HG03108 (cell line): ENCODE measurements around the gene SMAD6.
A peak's percentile ranks its signal among the peaks of the same experiment; 100 is the strongest.

Experiments
- ATAC-seq: cut with Tn5 transposase; IDR thresholded peaks from one replicate; pipeline ENCODE4 v1.9.1; 2021; ENCODE audit warnings: moderate library complexity; ENCODE audit not compliant: unreplicated experiment

The SMAD6 gene

GRCh38 chr15:66702787-66703539 is 927 bp downstream of the SMAD6 start:
- ATAC-seq: no peak

DNA sequence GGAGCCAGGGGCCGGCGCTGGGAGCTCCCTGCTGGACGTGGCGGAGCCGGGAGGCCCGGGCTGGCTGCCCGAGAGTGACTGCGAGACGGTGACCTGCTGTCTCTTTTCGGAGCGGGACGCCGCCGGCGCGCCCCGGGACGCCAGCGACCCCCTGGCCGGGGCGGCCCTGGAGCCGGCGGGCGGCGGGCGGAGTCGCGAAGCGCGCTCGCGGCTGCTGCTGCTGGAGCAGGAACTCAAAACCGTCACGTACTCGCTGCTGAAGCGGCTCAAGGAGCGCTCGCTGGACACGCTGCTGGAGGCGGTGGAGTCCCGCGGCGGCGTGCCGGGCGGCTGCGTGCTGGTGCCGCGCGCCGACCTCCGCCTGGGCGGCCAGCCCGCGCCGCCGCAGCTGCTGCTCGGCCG is 1.5 kb downstream of the SMAD6 start:
- ATAC-seq: no peak

GRCh38 chr15:66704019-66704802 is 2.2 kb downstream of the SMAD6 start:
- no peak for ATAC-seq

DNA sequence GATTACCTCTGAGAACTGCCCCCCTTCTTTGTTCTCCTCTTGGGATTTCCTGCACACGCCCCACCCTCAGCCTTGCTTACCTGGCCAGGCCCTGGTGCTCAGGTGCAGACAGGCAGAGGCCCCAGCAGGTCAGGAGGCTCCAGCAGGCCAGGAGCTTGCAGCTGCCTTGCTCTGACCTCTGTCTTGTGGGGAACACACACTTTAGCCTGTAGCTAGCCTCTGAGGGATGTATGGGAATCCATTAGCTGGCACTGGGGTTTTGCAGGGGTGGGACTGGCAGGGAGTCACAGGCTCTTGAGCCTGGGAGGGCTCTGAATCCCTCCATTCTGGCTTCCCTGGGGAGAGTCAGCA is 2.7 kb downstream of the SMAD6 start:
- no peak for ATAC-seq

DNA sequence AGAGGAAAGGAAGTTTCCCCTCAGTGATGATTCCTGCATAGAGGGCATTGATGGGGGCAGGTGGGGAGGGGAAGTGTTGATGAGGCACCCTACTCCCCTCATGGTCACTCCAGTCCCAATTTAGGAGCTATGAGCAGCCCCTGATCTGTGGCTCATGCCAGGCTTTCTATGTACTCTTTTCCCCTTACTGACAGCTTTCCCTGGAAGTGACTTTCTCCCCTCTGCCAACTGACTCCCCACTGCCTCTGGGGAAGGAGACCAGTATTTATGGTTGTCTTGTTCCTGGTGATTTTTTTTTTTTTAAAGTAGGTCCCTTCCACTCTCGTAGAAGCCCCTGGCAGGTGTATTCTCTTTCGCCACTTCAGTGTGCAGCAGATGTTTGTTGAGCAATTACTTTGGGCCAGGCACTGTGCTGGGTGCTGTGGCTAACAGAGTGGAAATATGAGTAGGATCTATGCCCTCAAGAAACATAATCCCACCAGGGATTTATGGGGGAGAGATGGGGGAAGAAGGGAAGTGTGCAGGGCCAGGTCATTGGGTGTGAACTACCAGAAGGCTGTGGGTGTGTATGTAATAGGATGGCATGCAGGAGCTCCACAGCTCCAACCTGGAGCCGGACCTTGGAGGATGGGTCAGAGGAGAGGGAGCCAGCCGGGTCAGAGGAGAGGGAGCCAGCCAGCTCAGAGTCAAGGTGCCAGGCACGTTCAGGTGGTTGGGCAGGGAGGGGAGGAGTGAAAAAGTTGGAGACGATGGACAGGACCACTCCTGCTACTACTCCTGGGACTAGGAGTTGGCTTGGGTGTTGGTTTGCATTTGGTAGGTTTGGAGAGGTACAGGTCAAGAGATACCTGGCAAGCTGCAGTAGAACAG is 3.5 kb downstream of the SMAD6 start:
- ATAC-seq: no peak

DNA sequence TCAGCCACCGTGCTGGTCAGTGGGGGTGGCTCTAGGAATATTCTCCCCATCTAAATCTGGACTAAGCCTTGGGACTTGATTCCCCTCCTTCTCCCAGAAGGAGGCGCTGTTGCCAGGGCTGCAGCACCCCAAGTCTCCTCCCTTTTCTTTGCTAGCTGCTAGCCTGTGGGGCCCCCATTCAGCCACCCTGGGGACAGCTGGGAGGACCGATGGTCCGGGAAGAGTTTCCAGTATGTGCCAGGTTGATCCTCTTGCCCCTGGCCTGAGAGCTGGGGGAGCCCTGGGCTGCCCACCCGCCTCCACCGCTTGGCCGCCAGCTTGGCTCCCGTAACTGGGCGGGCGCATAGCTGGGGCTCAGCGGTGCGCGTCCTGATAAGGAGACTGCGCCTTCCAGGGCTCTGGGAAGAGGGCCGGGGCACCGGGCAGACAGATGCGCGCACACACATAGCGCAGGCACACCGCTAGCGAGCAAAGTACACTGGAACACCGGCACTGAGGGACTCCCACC is 4.2 kb downstream of the SMAD6 start:
- no peak for ATAC-seq

- no peak for ATAC-seq
Measured at GRCh38 chr15:66706840-66707239, 4.8 kb downstream of the SMAD6 start.

GRCh38 chr15:66707310-66708082 is 5.5 kb downstream of the SMAD6 start:
- no peak for ATAC-seq

DNA sequence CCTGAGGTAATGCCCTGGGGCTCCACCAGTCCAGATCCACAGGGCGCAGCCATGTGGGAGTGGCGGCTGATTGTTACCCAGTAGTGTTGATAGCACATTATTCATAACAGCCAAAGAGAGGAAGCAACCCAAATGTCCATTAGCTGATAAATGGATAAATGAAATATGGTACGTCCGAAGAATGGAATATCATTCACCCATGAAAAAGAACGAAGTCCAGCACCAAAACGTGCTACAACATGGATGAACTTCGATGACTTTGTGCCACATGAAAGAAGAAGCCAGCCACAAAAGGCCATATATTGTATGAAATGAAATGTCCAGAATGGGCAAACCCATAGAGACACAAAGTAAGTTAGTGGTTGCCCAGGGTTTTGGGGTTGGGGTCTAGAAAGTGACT is 6.4 kb downstream of the SMAD6 start:
- no peak for ATAC-seq

GRCh38 chr15:66709884-66710283 is 7.8 kb downstream of the SMAD6 start:
- ATAC-seq: no peak

GRCh38 chr15:66711260-66711659 is 9.2 kb downstream of the SMAD6 start:
- ATAC-seq: no peak

DNA sequence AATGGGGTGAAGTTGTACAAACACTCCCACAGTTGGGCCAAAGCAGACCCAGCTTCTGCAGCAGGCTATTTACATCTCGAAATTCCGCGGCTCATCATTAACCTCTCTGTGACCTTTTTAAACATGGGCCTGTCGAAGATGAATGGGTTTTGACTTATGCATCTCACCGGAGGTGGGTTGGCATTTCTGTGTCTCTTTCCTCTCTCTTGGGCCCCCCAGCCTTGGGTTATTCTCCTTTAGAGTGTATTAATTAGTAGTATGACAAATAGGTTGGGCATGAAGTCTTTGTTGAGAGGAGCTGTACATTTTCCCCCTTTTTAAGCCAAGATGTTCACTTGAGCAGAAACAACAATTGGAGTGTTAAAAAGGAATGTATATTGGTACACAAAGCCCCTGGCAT is 9.8 kb downstream of the SMAD6 start:
- no peak for ATAC-seq

- ATAC-seq: peak; percentile 57
Measured at GRCh38 chr15:66713843-66714508, 11.9 kb downstream of the SMAD6 start.

GRCh38 chr15:66714543-66714981 is 12.5 kb downstream of the SMAD6 start:
- peak; percentile 5 for ATAC-seq

DNA sequence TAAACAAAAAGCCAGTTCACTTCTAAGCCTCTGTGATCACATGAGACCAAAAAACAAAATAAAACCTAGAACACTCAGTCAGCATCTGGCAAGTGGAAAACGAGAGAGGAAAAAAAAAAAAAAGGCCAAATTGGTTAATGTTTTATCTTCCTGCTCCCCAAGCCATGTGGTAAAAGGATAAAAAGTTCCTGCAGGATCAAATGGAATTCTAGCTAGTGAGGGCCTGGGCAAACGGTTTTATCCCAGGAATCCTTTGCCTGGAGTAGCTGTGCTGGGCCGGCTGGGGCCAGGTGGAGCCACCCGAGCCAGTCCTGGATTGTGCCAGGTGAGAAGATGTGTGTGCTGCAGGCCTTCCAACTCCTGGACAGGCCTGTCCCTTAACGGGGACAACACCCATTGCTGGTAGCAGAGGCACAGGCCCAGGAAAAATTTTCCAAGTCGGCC is 13.2 kb downstream of the SMAD6 start:
- no peak for ATAC-seq

- ATAC-seq: no peak
Measured at GRCh38 chr15:66715720-66716655, 14.0 kb downstream of the SMAD6 start.

DNA sequence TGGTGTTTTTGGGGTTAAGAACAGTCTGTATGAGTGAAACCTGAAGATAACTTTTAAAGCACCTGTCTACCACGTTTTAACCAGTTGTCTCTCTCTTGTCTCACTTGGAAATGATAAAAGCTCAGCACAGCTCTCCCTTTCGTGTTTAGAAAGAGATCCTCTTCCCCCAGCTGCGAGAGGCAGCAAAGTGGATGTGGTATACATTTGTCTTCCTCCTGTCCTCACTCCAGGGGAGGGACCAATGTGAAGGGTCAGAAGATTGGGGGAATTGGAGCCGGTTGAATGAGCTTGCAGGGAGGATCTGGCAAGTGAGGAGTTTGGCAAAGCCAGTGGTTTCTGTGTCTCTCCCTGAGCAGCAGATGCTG is 14.6 kb downstream of the SMAD6 start:
- ATAC-seq: no peak

GRCh38 chr15:66718220-66718988 is 16.4 kb downstream of the SMAD6 start:
- ATAC-seq: no peak
